SU-DHL-6 (cell line): Measurements from ENCODE around the gene TTC23L.

Experiments
- H2AFZ ChIP-seq: fragments of 200-600 bp; sonication (generic); 2 replicates; pipeline ENCODE4 v1.6.1; 2014; ENCODE audit warnings: low read depth, mild to moderate bottlenecking, moderate library complexity, mixed read lengths, antibody characterized with exemption, low read length; ENCODE audit not compliant: severe bottlenecking
- H3F3A ChIP-seq: fragments of 200-600 bp; shearing (Covaris generic); 2 replicates; pipeline ENCODE4 v1.6.0; 2016; ENCODE audit warnings: antibody characterized with exemption, mild to moderate bottlenecking; ENCODE audit not compliant: insufficient read depth
- H3K27ac ChIP-seq: fragments of 200-600 bp; sonication (generic); 2 replicates; pipeline ENCODE4 v1.5.1; 2016; ENCODE audit warnings: low read depth, mild to moderate bottlenecking, low read length, moderate library complexity, mixed read lengths
- H3K27me3 ChIP-seq: fragments of 200-600 bp; sonication (generic), shearing (Covaris generic); 2 replicates; pipeline ENCODE4 v1.6.0; 2014; ENCODE audit warnings: mild to moderate bottlenecking, low read length
- H3K36me3 ChIP-seq: fragments of 200-600 bp; sonication (generic); 2 replicates; pipeline ENCODE4 v1.6.1; 2014; ENCODE audit warnings: mild to moderate bottlenecking, low read length, mixed read lengths
- H3K4me2 ChIP-seq: fragments of 300-600, 200-600 bp; shearing (Covaris generic), sonication (generic); 2 replicates; pipeline ENCODE4 v1.6.0; 2014; ENCODE audit warnings: low read length, low read depth, mild to moderate bottlenecking; ENCODE audit not compliant: poor library complexity, severe bottlenecking
- H3K4me3 ChIP-seq: fragments of 200-600 bp; sonication (generic); 2 replicates; pipeline ENCODE4 v1.5.1; 2014; ENCODE audit warnings: antibody characterized with exemption, low read length, mild to moderate bottlenecking, mixed read lengths; ENCODE audit not compliant: insufficient read depth, poor library complexity, severe bottlenecking
- H3K79me2 ChIP-seq: fragments of 200-600 bp; sonication (generic); 2 replicates; pipeline ENCODE4 v1.6.1; 2014; ENCODE audit warnings: mild to moderate bottlenecking, low read length, moderate library complexity; ENCODE audit not compliant: insufficient read depth
- H3K9ac ChIP-seq: fragments of 200-600 bp; sonication (generic); 2 replicates; pipeline ENCODE4 v1.7.0; 2014; ENCODE audit warnings: mild to moderate bottlenecking, low read length
- H3K9me2 ChIP-seq: fragments of 200-600 bp; sonication (generic); replicated peaks from 2 replicates; pipeline ENCODE4 v1.6.1; 2014; ENCODE audit warnings: low read length; ENCODE audit not compliant: insufficient read depth
- H3K9me3 ChIP-seq: fragments of 200-600 bp; sonication (generic); 2 replicates; pipeline ENCODE4 v1.6.1; 2014; ENCODE audit warnings: low read length, mixed read lengths; ENCODE audit not compliant: insufficient read depth
- H4K20me1 ChIP-seq: fragments of 200-600 bp; sonication (generic); 2 replicates; pipeline ENCODE4 v1.6.1; 2014; ENCODE audit warnings: low read depth, mild to moderate bottlenecking, antibody characterized with exemption, low read length, moderate library complexity, mixed read lengths
- EZH2phosphoT487 ChIP-seq: fragments of 200-600 bp; sonication (generic), shearing (Covaris generic); conservative IDR thresholded peaks from 2 replicates; pipeline ENCODE4 v1.6.1; 2018; ENCODE audit warnings: mild to moderate bottlenecking, antibody characterized with exemption, low read length, moderate library complexity, mixed read lengths
- TF ChIP-seq, protein P1 (sequence below): fragments of 200-600 bp; sonication (generic); IDR thresholded peaks from one replicate; pipeline ENCODE4 v1.5.1; 2017; ENCODE audit warnings: antibody characterized with exemption, mild to moderate bottlenecking, low read length, moderate library complexity; ENCODE audit not compliant: insufficient read depth, poor library complexity, severe bottlenecking

Gene TTC23L

DNA sequence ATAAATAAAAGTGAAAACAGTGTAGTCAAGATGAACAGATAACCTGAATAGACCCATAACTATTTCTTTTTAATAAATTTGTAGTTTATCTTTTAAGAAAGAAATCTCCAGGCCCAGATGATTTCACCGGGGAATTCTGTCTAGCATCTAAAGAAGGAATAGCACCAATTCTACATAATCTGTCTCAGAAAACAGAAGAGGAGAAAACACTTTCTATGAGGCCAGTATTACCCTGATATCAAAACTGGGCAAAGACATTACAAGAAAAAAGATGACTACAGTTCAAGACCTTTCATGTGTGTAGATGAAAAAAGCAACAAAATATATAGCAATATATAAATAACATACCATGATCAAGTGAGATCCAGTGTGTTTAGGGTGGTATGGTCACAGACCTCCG lies 31.4 kb downstream of the TTC23L start:
- H3K9ac ChIP-seq, result no peak overlapping the region
- H4K20me1 ChIP-seq, result no peaks in the 10 kb centered on the region
- no peaks in the 10 kb centered on the region for H3K9me2 ChIP-seq
- no peak for TF ChIP-seq EZH2phosphoT487
- TF ChIP-seq, protein P1, sequence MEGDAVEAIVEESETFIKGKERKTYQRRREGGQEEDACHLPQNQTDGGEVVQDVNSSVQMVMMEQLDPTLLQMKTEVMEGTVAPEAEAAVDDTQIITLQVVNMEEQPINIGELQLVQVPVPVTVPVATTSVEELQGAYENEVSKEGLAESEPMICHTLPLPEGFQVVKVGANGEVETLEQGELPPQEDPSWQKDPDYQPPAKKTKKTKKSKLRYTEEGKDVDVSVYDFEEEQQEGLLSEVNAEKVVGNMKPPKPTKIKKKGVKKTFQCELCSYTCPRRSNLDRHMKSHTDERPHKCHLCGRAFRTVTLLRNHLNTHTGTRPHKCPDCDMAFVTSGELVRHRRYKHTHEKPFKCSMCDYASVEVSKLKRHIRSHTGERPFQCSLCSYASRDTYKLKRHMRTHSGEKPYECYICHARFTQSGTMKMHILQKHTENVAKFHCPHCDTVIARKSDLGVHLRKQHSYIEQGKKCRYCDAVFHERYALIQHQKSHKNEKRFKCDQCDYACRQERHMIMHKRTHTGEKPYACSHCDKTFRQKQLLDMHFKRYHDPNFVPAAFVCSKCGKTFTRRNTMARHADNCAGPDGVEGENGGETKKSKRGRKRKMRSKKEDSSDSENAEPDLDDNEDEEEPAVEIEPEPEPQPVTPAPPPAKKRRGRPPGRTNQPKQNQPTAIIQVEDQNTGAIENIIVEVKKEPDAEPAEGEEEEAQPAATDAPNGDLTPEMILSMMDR, result no peak
- H3K27me3 ChIP-seq, result no peaks in the 10 kb centered on the region
- no peaks in the 10 kb centered on the region for H3K9me3 ChIP-seq
- H3K79me2 ChIP-seq, result no peaks in the 10 kb centered on the region
- H3K36me3 ChIP-seq, result no peaks in the 10 kb centered on the region
- H2AFZ ChIP-seq, result no peak overlapping the region
- H3K4me3 ChIP-seq, result no peak overlapping the region
- H3K27ac ChIP-seq, result no peak overlapping the region
- no peaks in the 10 kb centered on the region for H3F3A ChIP-seq
- no peak overlapping the region for H3K4me2 ChIP-seq

DNA sequence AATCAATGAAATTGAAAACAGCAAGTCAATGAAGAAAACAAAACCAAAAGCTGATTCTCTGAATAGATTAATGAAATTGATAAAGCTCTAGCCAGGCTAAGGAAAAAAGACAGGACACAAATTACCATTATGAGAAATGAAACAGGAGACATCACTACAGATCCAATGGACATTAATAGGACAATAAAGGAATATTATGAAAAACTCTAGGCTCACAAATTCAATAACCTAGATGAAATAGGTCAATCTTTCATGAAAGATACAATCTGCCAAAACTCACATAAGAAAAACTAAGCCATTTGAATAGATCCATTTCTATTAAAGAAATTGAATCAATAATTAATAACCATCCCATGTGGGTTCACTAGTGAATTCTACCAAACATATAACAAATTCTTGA lies 37.3 kb downstream of the TTC23L start:
- H3K27me3 ChIP-seq, result no peaks in the 10 kb centered on the region
- no peaks in the 10 kb centered on the region for H3K9me2 ChIP-seq
- no peak for TF ChIP-seq EZH2phosphoT487
- TF ChIP-seq, protein P1, result no peak
- H3K27ac ChIP-seq, result no peak overlapping the region
- H4K20me1 ChIP-seq, result no peaks in the 10 kb centered on the region
- no peak overlapping the region for H3K4me3 ChIP-seq
- no peak overlapping the region for H3K9ac ChIP-seq
- H3F3A ChIP-seq, result no peaks in the 10 kb centered on the region
- no peak overlapping the region for H3K4me2 ChIP-seq
- no peak overlapping the region for H2AFZ ChIP-seq
- no peaks in the 10 kb centered on the region for H3K79me2 ChIP-seq
- no peaks in the 10 kb centered on the region for H3K9me3 ChIP-seq
- H3K36me3 ChIP-seq, result no peaks in the 10 kb centered on the region

DNA sequence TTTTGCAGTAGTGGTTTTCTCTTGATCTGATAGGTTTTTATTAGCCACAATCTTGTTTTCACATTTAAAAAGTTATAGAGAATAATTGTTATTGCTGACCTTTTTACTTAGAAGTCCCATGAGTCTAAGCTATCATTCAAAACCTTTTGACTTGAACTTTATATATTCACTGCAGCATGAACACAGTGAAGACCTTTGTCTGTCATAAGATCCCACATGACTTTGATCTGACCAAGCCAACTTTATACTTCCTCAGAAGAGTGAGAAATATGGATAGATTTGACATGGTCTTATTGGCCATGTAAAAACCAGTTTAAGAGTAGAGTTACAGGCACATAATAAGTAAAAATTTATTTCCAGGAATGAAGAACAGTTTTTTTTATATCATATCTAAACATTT lies 42.3 kb downstream of the TTC23L start:
- no peak overlapping the region for H3K27ac ChIP-seq
- no peaks in the 10 kb centered on the region for H3K36me3 ChIP-seq
- no peaks in the 10 kb centered on the region for H3K27me3 ChIP-seq
- H3K4me3 ChIP-seq, result no peak overlapping the region
- H3K4me2 ChIP-seq, result no peak overlapping the region
- H4K20me1 ChIP-seq, result no peaks in the 10 kb centered on the region
- no peak overlapping the region for H2AFZ ChIP-seq
- H3K9me2 ChIP-seq, result no peaks in the 10 kb centered on the region
- no peaks in the 10 kb centered on the region for H3K79me2 ChIP-seq
- H3K9me3 ChIP-seq, result no peaks in the 10 kb centered on the region
- H3K9ac ChIP-seq, result no peak overlapping the region
- H3F3A ChIP-seq, result no peaks in the 10 kb centered on the region
- TF ChIP-seq, protein P1, result no peak
- TF ChIP-seq EZH2phosphoT487, result no peak
